ENCODE data around the gene TRAK2.
"Not testable (repeated sequence)": the region's sequence is repeated elsewhere in the genome, so short reads cannot be mapped to it uniquely, and the experiment has no call there.

The TRAK2 gene, protein sequence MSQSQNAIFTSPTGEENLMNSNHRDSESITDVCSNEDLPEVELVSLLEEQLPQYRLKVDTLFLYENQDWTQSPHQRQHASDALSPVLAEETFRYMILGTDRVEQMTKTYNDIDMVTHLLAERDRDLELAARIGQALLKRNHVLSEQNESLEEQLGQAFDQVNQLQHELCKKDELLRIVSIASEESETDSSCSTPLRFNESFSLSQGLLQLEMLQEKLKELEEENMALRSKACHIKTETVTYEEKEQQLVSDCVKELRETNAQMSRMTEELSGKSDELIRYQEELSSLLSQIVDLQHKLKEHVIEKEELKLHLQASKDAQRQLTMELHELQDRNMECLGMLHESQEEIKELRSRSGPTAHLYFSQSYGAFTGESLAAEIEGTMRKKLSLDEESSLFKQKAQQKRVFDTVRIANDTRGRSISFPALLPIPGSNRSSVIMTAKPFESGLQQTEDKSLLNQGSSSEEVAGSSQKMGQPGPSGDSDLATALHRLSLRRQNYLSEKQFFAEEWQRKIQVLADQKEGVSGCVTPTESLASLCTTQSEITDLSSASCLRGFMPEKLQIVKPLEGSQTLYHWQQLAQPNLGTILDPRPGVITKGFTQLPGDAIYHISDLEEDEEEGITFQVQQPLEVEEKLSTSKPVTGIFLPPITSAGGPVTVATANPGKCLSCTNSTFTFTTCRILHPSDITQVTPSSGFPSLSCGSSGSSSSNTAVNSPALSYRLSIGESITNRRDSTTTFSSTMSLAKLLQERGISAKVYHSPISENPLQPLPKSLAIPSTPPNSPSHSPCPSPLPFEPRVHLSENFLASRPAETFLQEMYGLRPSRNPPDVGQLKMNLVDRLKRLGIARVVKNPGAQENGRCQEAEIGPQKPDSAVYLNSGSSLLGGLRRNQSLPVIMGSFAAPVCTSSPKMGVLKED

DNA sequence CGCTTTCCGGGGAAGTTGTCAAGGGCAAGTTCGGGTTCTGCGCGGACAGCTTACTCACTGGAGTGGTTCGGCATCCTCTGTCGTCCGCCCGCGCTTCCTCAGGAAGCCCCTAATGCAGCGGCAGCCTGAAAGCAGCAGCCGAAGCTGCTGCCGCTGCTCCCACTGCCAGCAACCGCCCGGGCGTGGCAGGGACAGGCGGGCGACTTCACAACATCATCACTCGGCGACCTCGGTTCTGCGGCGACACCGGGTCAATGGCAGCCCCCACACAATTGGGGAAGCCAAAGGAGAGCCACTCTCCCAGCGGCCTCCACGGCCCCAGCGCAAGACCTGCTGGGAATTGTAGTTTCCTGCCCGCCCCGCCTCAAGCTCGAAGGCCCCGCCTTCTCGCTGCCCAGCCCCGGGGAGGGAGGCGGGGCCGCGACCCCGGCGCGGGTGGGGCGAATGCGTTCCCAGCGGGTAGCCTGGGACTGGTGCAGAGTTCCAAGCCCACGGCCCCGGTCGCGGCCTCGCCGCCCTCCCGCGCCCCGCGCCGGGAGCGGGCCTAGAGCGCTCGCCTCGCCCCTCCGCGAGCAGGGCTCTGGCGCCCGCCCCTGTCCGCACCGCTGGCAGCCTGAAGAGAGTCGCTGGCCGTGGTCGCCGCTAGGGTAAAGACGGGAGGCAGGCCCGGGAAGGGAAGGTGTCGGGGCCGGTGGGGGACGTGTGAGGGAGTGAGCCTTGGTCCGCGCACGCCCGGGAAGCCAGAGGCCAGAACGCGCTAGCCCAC lies at the start of gene TRAK2, which contains the start of gene STRADB:
Gene TRAK2 (minus strand): TSS at position 167 of the 766 bp plus-strand sequence. CDS start 30,951 bp downstream, outside the sequence.
Gene STRADB (plus strand): TSS at position 449 of the 766 bp plus-strand sequence. CDS start 3,101 bp downstream, outside the sequence.
- DNase-seq: peak; percentile 92

DNA sequence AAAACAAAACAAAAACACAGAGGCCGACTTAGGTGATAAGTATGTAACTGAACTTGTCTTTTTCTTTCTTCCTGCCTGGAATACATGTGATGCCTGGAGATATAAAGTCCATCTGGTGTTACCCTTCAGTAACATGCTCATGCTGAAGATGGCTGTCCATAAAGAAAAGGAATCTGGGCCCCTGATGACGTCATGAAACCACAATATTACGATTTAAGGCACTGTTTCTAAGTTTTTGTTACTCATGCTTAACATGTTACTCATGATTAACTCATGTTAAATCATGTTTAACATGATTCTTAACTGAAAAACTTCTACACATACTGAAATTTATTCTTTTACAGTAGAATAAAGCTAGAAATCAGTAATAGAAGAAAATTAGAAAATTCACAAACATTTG lies 49.3 kb upstream of the TRAK2 start:
- DNase-seq: no peak

DNA sequence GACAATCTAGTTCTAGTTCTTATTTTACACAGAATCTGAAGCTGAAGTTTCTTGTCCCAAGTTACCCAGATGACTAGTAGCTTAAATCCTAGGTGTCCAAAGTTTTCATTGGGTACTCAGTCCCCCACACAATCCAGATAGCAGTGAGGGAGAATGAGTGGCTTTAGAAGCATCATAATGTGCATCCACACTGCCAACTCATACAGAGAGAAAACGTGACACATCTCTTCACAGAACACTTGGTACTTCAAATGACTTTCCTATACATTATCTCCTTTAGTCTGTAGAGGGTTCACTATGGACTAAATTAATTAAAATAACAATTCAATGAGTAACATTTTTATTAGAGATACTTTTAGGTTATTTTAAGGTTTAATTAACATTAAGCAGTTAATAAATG lies 45.5 kb upstream of the TRAK2 start:
- DNase-seq: no peak

GRCh38 chr2:201490291-201490690 lies 39.0 kb upstream of the TRAK2 start:
- DNase-seq: peak; percentile 23

GRCh38 chr2:201484805-201485204 lies 33.5 kb upstream of the TRAK2 start:
- peak; percentile 1 for DNase-seq

DNA sequence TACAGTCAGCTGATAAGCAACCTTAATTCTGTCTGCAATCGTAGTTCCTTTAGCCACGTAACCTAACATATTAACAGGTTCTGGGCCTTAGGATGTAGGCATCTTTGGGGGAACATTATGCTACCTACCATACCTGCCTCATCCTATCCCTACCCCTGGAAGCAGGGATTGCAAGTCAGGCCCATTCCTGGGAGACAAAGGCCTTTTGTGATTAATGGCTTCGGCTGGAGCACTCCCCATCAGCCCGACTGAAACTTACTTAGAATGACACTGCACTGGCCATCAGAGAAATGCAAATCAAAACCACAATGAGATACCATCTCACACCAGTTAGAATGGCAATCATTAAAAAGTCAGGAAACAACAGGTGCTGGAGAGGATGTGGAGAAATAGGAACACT lies 32.5 kb upstream of the TRAK2 start:
- DNase-seq: not testable (repeated sequence)

DNA sequence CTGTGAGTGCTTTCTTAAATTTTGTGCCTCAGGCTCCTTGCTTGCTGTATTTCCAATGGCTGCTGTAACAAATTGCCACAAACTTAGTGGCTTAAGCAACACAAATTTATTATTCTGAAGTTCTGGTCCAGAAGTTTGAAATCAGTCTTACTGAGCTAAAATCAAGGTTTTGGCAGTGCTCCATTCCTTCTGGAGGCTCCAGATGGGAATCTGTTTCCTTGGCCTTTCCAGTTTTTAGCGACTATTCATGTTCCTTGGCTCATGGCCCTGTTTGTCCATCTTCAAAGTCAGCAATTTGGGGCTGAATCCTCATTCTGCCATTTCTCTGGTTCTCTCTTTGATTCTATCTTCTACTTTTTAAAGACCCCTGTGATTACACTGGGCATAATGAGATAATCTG lies 32.1 kb upstream of the TRAK2 start:
- no peak for DNase-seq

DNA sequence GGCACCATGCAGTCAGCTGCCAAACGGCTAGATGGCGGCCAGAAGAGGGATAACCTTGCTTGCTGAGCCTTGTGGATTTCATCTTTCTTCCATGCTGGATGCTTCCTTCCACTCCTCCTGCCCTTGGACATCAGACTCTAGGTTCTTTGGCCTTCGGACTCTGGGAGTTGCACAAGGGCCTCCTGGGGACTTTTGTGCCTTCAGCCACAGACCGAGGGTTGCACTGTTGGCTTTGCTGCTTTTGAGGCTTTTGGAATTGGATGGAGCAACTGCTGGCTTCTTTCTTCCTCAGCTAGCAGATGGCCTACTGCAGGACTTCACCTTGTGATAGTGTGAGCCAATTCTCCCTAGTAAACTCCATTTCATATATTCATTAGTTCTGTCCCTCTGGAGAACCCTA lies 31.3 kb upstream of the TRAK2 start:
- no peak for DNase-seq

DNA sequence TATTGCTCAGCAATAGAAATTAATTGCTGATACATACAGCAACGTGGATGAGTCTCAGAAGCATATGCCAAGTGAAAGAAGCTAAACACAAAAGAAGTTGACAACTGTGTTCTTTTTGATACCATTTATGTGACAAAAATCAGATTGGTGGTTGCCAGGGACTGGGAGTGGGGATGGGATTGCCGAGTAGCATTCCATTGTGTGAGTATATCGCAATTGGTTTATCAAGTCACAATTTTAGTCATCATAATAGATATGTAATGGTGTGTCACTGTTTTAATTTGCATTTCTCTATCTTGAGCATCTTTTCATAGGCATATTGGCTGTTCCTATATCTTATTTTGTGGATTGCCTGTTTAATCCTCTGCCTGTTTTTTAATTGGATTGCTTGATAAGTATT lies 21.2 kb upstream of the TRAK2 start:
- DNase-seq: no peak

DNA sequence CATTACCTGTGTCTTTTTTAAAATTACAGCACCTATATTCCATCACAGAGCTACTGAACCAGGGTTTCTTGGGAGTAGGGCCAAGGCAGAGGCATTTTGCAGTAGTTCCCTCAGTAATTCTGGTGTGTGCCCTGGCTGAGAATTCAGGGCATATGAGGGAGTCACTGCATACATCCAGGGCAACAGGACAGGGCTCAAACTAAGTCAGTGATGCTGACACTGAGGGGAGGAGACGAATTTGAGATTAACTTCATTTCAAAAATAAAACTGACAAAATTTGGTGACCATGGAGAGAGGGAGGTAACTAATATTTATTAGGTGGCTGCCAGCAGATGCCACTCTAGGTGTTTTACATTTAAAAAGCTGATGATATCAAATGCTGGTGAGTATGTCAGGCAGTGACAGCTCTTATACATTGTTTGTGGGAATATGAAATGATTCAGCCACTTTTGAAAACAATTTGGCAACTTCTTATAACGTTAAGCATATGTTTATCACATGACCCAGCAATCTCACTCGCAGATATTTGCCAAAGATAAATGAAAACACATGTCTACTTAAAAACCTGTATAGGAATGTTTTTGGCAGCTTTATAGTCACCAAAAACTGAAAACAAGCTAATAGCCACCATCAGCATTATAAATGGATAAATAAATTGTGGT lies 20.6 kb upstream of the TRAK2 start:
- DNase-seq: no peak

DNA sequence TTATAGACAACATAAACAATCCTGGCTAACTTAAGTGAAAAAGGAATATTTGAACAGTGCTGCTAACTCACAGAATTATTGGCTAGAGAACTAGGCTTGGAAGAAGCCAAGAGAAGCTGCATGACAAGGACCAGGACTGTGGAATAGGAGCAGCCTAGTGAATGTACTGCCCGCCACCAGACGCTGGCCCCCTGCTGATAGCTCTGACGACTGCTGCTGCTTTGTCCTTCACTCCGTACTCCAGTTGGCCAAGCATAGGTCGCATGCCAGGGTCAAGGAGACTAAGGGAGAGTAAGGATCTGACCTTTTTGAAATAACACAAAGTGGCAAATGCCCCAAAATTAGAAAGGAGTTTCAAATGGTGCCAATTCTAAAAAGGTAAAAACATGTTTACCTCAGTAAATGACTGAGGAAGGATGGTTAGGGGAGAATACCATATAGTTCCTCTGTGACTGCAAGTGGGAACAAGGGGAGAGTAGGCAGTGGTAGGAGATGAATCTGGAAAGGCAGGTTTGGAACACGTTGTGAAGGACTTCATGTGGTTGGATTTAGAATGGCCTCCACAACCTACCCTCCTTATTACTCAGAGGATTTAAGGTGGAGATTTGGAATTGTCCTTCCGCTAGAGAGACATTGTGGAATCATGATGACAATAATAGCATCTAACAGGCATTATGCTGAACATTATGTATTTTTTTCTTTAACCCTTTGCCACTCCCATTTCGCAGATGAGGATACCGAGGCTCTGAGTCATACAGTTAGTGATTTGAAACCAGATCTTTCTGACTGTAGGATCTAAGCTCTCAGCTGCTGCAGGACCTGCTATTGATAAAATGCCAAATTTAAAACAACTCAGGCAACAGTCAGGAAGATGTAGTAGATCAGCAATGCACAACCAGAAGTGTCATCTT lies 19.8 kb upstream of the TRAK2 start:
- DNase-seq: no peak

GRCh38 chr2:201467666-201468065 lies 16.4 kb upstream of the TRAK2 start:
- DNase-seq: peak; percentile 0

- DNase-seq: peak; percentile 79
These were observed 14.9 kb upstream of the TRAK2 start for GRCh38 chr2:201466050-201466675.

DNA sequence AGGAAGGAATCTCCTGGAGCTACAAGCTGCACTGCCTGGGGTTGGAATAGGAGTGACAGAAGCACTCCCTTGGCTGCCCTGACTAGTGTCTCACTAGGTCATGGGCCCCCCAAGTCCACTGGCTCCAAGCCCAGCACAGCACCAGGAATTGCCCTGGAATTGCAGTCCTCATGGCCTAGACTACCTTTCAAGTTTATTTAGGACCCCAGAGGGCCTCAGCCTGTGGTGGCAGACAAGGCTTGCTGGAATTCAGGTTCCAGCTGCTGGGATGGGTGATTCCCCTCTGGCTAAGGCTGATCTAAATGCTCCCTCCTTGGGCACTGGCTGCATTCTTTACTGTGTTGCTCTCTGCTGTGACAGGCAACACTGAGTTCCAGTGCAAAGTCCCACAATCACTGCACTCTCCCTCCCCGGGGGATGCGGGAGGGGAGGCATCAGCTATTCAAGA lies 14.3 kb upstream of the TRAK2 start:
- DNase-seq: peak; percentile 61

DNA sequence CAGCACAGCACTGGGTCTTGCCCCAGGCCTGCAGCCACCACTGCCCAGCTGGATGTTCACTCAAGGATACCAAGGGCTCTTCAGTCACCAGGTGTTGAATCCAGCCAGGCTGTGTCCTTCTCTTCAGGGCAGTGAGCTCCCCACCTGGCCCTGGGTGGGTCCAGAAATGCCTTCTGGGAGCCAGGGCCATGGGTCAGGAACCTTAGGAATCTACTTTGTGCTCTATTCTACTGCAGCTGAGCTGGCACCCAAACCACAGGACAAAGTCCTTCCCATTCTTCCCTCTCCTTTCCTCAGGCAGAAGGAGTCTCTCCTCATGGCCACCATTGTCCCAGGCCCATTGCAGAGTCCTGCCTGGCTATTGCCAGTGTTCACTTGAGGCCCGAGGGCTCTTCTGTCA lies 13.3 kb upstream of the TRAK2 start:
- DNase-seq: no peak

GRCh38 chr2:201460532-201460931 lies 9.3 kb upstream of the TRAK2 start:
- no peak for DNase-seq

DNA sequence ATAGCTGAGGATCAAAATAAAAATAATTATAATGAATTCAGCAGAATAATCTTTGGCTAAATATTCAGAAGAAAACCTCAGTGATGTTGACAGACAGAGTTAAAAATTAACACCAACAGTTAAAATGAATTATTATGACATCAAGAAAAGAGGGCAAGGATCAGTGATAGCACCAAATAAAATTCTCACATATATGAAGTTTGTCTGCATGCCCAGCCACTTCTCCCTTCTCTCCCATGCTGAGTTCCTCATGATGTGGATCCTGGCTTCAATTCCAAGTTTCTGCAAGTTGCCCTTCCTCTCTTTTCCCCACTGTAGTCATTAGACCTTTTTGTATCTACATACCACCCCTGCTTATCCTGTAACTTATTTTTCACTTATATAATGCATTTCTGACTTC lies 7.1 kb upstream of the TRAK2 start:
- no peak for DNase-seq

DNA sequence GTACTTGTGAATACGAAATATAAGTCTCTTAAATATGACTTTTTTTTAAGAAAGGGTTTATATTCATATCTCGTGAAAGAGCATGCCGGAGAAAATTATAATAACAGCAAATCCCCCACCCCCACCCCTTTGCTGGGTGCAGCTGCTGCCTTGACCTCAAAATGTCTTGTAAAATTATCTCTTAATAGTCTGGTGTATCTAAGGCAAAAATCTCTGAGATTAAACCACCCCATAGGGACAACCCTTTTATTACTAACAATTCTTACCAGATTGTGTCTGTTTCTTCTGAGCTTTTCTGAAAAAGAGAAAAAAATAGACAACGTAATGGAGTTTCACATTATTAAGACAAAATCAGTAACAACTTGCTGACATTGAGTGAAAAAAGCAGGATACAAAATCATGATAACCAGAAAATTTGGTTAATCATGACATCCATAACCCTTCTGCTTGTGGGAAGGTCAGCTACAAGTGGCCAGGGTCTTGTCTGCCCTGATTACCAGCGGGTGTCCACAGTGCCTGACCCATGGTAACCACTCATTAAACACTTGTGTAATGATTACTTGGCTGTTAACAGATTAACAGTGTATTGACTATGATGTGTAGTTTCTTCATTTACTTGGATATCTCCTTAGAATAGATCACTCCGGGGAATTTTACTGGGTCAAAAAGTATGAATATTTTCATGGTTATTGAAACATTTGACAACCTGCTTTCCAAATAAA lies 1.8 kb upstream of the TRAK2 start:
- peak; percentile 57 for DNase-seq

GRCh38 chr2:201452058-201452921 lies 1.0 kb upstream of the TRAK2 start:
- DNase-seq: no peak

Measured in NCI-H69 (cell line).